Testis (tissue), 3 donors: ENCODE data around the gene GPATCH8. TPM values are rescaled to one million over a fixed set of nuclear protein-coding genes. Genes with fewer than 3 reads are reported as not detected.

ENCODE experiments used
- DNase-seq: peaks from one replicate; pipeline ENCODE4 v3.0.0-alpha.2; 2019
- H3K27ac ChIP-seq, 2 donors: fragments of 200-600 bp; sonication (generic); one replicate each; pipeline ENCODE4 v1.5.1; 2019
- H3K27me3 ChIP-seq: fragments of 200-600 bp; sonication (generic); one replicate; pipeline ENCODE4 v1.5.1; 2019
- H3K36me3 ChIP-seq: fragments of 200-600 bp; sonication (generic); one replicate; pipeline ENCODE4 v1.5.1; 2017; ENCODE audit warnings: low read depth; ENCODE audit errors: missing control alignments
- H3K4me1 ChIP-seq: fragments of 200-600 bp; sonication (generic); one replicate; pipeline ENCODE4 v1.5.1; 2019
- H3K4me3 ChIP-seq, 2 donors: fragments of 200-600 bp; sonication (generic); one replicate each; pipeline ENCODE4 v1.5.1; 2017 to 2019
- H3K9me3 ChIP-seq: fragments of 200-600 bp; sonication (generic); one replicate; pipeline ENCODE4 v1.5.1; 2017
- CTCF ChIP-seq, 3 experiments: fragments of 450-650 bp in 2 of 3; fragments of 200-600 bp in 1 of 3; sonication (generic) in 1 of 3; IDR thresholded peaks; one replicate each; pipeline ENCODE4 v1.5.1; 2016 to 2019; ENCODE audit warnings: antibody characterized with exemption in 3 of 3, mild to moderate bottlenecking in 2 of 3, moderate library complexity in 1 of 3
- POLR2A ChIP-seq: fragments of 450-650 bp; IDR thresholded peaks from one replicate; pipeline ENCODE4 v1.6.1; 2017; ENCODE audit warnings: antibody characterized with exemption, mild to moderate bottlenecking, moderate library complexity
- WGBS, 2 donors: methylation state at CpG; one replicate each; pipeline ENCODE4 v1.1.5; 2018; 5-methylcytosine and 5-hydroxymethylcytosine counted together
- intact Hi-C: fragments of 100-400 bp; cut with DNase I; formaldehyde crosslinking; loops from one replicate; pipeline ENCODE4 v1.15.1; 2023; ENCODE audit warnings: low total_unique reads
- polyA plus RNA-seq: library from polyadenylated mRNA; stranded (reverse); fragments of 350-450 nt; fragmentation: Illumina TruSeq; extraction: RNeasy Lipid Tissue Mini Kit (QIAGEN cat#74804); gene quantifications from one replicate; pipeline ENCODE4 v1.2.3, GENCODE V29; 2014; ENCODE audit warnings: low read depth, low replicate concordance; ENCODE audit not compliant: insufficient read depth
- total RNA-seq, 2 donors: library from RNA; depleted of rRNA; stranded (reverse); fragments of >200 nt; gene quantifications; one replicate each; pipeline ENCODE4 v1.2.3, GENCODE V29; 2016

Gene GPATCH8
- total and polyA plus RNA-seq, 3 donors from 2014 or later = 32.8 to 70.0 (median 69.2) TPM

DNA sequence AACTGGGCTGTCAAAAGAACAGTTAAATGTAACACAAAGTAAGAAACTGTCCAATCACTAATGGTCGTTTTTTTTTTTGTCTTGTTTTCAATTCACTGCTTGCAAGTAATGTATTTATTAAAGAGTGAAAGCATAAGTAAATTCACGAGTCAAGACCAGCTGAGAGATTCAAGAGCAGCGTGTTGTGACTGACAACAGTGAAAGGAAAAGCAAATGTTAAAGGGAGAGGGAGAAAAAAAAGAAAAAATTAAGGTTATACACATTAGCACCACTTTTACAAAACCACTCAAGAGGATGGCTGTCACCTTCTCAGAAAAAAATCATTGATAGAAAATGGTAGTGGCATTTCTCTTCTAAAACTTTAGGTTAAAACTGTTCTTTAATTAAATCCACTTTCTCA lies 36.1 kb downstream of the GPATCH8 start:
- 43 to 50% methylated on average over 3 of the region's 3 CpGs for WGBS, 2 donors
- intact Hi-C loops = no loop called here
- H3K9me3 ChIP-seq = no peaks in the 10 kb centered on the region
- peaks cover 16% of the 10 kb centered on the region for H3K4me1 ChIP-seq
- no peaks in the 10 kb centered on the region for H3K36me3 ChIP-seq
- H3K4me3 ChIP-seq = no peak overlapping the region
- no peak for DNase-seq
- no peak overlapping the region for H3K27ac ChIP-seq
- H3K27me3 ChIP-seq = no peaks in the 10 kb centered on the region
- TF ChIP-seq CTCF (IDR thresholded peaks at IDR 0.05) (no peak), POLR2A (no peak)

- DNase-seq = no peak
- Histone ChIP-seq H3K4me3 (no peak overlapping the region), H3K36me3 (no peaks in the 10 kb centered on the region), H3K27me3 (no peaks in the 10 kb centered on the region), H3K27ac (no peak overlapping the region), H3K9me3 (no peaks in the 10 kb centered on the region), H3K4me1 (peaks cover 16% of the 10 kb centered on the region)
- intact Hi-C loops = no loop called here
- no peak for TF ChIP-seq POLR2A
- no peak for TF ChIP-seq CTCF (IDR thresholded peaks at IDR 0.05)
Observed at GRCh38 chr17:44466339-44466738, 36.9 kb downstream of the GPATCH8 start.

DNA sequence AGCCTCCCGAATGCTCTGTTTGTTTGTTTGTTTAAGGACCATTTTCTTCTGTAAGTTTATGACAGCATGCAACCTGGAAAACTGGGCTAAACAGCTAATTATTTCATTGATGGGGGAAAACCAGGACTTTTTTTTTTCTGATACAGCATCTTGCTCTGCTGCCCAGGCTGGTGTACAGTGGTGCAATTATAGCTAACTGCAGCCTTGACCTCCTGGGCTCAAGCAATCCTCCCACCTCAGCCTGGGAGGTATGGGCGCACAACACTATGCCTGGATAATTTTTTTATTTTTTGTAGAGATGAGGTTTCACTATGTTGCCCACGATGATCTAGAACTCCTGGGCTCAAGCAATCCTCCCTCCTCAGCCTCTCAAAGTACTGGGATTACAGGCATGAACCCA lies 37.3 kb downstream of the GPATCH8 start:
- intact Hi-C loops = no loop called here
- H3K4me3 ChIP-seq = no peak overlapping the region
- no peak for DNase-seq
- H3K27ac ChIP-seq = no peak overlapping the region
- H3K9me3 ChIP-seq = no peaks in the 10 kb centered on the region
- no peak for TF ChIP-seq POLR2A
- no peak for TF ChIP-seq CTCF (IDR thresholded peaks at IDR 0.05)
- 57 to 62% methylated on average over 3 of the region's 3 CpGs for WGBS, 2 donors
- H3K4me1 ChIP-seq = peaks cover 16% of the 10 kb centered on the region
- no peaks in the 10 kb centered on the region for H3K27me3 ChIP-seq
- H3K36me3 ChIP-seq = no peaks in the 10 kb centered on the region

DNA sequence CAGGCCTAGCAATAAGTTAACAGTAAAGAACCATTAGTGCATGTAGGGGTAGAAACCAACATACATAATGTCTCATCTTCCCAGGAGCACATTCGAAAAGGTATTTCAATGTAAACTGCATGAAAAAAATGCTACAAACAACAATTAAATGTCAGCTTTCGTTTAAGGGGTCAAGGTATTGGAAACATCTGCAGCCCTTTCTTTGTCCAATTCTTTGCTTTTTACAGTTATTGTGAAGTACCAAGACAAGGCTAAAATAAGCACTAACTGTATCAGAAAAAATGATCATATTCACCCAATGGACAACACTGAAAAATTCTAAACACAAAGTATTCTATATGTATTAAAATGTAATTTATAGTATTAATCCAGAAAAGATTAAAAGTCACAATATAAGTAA lies 37.9 kb downstream of the GPATCH8 start:
- WGBS, 2 donors = 88 to 90% methylated on average over 2 of the region's 2 CpGs
- peaks cover 16% of the 10 kb centered on the region for H3K4me1 ChIP-seq
- intact Hi-C loops = no loop called here

More for the DNA sequence above, 37.9 kb downstream of the GPATCH8 start:
- Histone ChIP-seq H3K9me3 (no peaks in the 10 kb centered on the region), H3K4me3 (no peak overlapping the region), H3K27ac (no peak overlapping the region), H3K27me3 (no peaks in the 10 kb centered on the region), H3K36me3 (no peaks in the 10 kb centered on the region)
- TF ChIP-seq CTCF (IDR thresholded peaks at IDR 0.05) = no peak
- no peak for TF ChIP-seq POLR2A
- no peak for DNase-seq
